ENCODE measurements around the gene CDH4. TPM values are rescaled to one million over a fixed set of nuclear protein-coding genes. Genes with fewer than 3 reads are reported as not detected.
"Not testable (repeated sequence)": the region's sequence is repeated elsewhere in the genome, so short reads cannot be mapped to it uniquely, and the experiment has no call there.

CDH4 gene
- total and polyA plus RNA-seq, 2 donors (not counting 3 experiments of a cell fraction or from before 2014, with no cell fraction given): 0.17 to 0.51 TPM

DNA sequence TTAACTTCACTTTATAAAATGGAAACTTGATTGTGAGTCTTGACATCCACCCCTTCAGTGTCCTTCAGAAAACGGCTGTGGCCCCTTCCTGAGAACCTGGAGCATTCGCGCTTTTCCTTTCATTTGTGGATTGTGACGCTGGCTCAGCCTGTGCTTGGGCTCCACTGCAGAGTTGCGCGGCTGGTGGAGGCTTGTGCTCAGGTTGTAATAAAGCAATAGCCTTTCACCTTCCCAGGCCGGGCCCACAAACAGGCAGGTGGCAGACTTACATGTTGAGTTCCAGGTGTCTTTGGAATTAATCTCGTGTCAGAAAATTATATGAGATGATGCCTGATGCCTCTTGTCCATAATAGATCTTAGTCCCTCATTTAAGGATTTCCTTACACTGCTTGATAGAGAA is 199.9 kb downstream of the CDH4 start:
- Histone ChIP-seq H3K4me1 (ENCODE audit: control insufficient read depth, extremely low read depth, insufficient read depth, low read length) (no peaks in the 10 kb centered on the region), H3K9me3 (replicated peaks; ENCODE audit: control insufficient read depth, insufficient read depth, low read length) (peaks cover 4% of the 10 kb centered on the region), H3K79me2 (ENCODE audit: control insufficient read depth, insufficient read depth, low read length) (no peaks in the 10 kb centered on the region), H3K27me3 (ENCODE audit: control insufficient read depth in 2 of 2, insufficient read depth in 2 of 2, low read length in 2 of 2) (no peaks in the 10 kb centered on the region), H3K4me3 (replicated peaks in 1 of 3; ENCODE audit: insufficient read depth in 1 of 3, low read depth in 1 of 3, low read length in 3 of 3) (no peak overlapping the region), H3K36me3 (ENCODE audit: control insufficient read depth in 2 of 2, extremely low read depth in 1 of 2, insufficient read depth in 2 of 2, low read length in 2 of 2) (no peaks in the 10 kb centered on the region), H3K4me2 (ENCODE audit: insufficient read depth, low read length) (no peak overlapping the region), H3K9me1 (replicated peaks; ENCODE audit: control insufficient read depth, extremely low read depth, insufficient read depth, low read length) (no peaks in the 10 kb centered on the region), H3K9ac (replicated peaks; ENCODE audit: extremely low read depth, insufficient read depth, low read length) (no peak overlapping the region), H2AFZ (ENCODE audit: low read depth, low read length) (no peak overlapping the region), H4K20me1 (replicated peaks; ENCODE audit: control insufficient read depth, extremely low read depth, insufficient read depth, low read length) (no peaks in the 10 kb centered on the region), H3K27ac (ENCODE audit: insufficient read depth, low read depth, low read length) (no peak overlapping the region)
- no peak for DNase-seq (ENCODE audit: low read depth, low spot score)
- intact Hi-C loops (cut with micrococcal nuclease): no loop called here
- no peak for TF ChIP-seq EZH2 (IDR thresholded peaks at IDR 0.05; ENCODE audit: borderline replicate concordance, low read depth, low read length, severe bottlenecking)
- TF ChIP-seq GATA2 (IDR thresholded peaks at IDR 0.05; ENCODE audit: insufficient read depth, insufficient read length, low read depth, low read length): no peak
- CTCF ChIA-PET: no interaction called here
- POLR2A ChIA-PET: no interaction called here
- dilution Hi-C loops (cut with MboI; ENCODE audit: extremely low pct_ligation_motif_present, low sequenced_read_pairs): no loop called here
- BruUV-seq (replicated peaks): no TSS peak
- no peak for FAIRE-seq

DNA sequence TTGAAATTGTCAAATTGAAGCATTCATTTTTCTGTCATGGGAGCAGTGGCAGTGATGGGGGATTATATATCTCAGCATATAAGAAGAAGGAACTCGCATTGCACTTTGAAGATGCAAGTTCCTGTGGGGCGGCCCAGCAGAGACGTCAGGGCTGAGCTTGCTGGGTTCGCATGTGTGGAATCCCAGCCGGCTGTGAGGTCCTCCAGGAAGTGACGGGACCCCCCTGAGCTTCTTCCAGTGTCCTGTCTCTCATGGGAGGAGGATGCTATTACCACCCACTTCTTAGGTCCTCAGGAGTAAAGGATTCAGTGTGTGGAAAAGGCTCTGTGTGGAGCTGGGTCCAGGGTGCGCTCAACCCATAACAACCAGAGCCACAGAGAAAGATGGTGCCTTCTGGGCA is 201.2 kb downstream of the CDH4 start:
- dilution Hi-C loops (cut with MboI; ENCODE audit: extremely low pct_ligation_motif_present, low sequenced_read_pairs): no loop called here
- CTCF ChIA-PET: no interaction called here

DNA sequence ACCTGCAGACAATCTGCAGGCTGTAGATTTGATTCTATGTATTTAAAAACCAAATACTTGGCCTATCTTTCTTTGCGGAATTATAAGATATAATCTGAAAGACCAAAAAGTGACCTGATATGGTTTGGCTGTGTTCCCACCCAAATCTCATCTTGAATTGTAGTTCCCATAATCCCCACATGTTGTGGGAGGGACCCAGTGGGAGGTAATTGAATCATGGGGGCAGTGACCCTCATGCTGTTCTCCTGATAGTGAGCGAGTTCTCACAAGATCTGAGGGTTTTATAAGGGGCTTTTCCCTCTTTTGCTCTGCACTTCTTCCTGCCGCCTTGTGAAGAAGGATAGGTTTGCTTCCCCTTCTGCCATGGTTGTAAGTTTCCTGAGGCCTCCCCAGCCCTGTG is 201.6 kb downstream of the CDH4 start:
- H3K79me2 ChIP-seq (ENCODE audit: control insufficient read depth, insufficient read depth, low read length); POLR2A ChIA-PET; H3K36me3 ChIP-seq (ENCODE audit: control insufficient read depth in 2 of 2, extremely low read depth in 1 of 2, insufficient read depth in 2 of 2, low read length in 2 of 2); BruUV-seq (replicated peaks); CTCF ChIA-PET; H3K9ac ChIP-seq (replicated peaks; ENCODE audit: extremely low read depth, insufficient read depth, low read length); H2AFZ ChIP-seq (ENCODE audit: low read depth, low read length); H3K9me1 ChIP-seq (replicated peaks; ENCODE audit: control insufficient read depth, extremely low read depth, insufficient read depth, low read length); DNase-seq (ENCODE audit: low read depth, low spot score); H3K4me1 ChIP-seq (ENCODE audit: control insufficient read depth, extremely low read depth, insufficient read depth, low read length); H3K27ac ChIP-seq (ENCODE audit: insufficient read depth, low read depth, low read length); H3K4me2 ChIP-seq (ENCODE audit: insufficient read depth, low read length); H3K4me3 ChIP-seq (replicated peaks in 1 of 3; ENCODE audit: insufficient read depth in 1 of 3, low read depth in 1 of 3, low read length in 3 of 3); intact Hi-C loops (cut with micrococcal nuclease); dilution Hi-C loops (cut with MboI; ENCODE audit: extremely low pct_ligation_motif_present, low sequenced_read_pairs); H3K27me3 ChIP-seq (ENCODE audit: control insufficient read depth in 2 of 2, insufficient read depth in 2 of 2, low read length in 2 of 2); H3K9me3 ChIP-seq (replicated peaks; ENCODE audit: control insufficient read depth, insufficient read depth, low read length); H4K20me1 ChIP-seq (replicated peaks; ENCODE audit: control insufficient read depth, extremely low read depth, insufficient read depth, low read length); FAIRE-seq: not testable (repeated sequence)

More for the DNA sequence above, 201.2 kb downstream of the CDH4 start:
- TF ChIP-seq FOS (IDR thresholded peaks at IDR 0.05; ENCODE audit: borderline replicate concordance, insufficient read depth, low read length): no peak
- no peak for TF ChIP-seq GATA2 (IDR thresholded peaks at IDR 0.05; ENCODE audit: insufficient read depth, insufficient read length, low read depth, low read length)
- no peak for TF ChIP-seq POLR2A (IDR thresholded peaks at IDR 0.05; ENCODE audit: low read depth, low read length)
- TF ChIP-seq, protein P1, sequence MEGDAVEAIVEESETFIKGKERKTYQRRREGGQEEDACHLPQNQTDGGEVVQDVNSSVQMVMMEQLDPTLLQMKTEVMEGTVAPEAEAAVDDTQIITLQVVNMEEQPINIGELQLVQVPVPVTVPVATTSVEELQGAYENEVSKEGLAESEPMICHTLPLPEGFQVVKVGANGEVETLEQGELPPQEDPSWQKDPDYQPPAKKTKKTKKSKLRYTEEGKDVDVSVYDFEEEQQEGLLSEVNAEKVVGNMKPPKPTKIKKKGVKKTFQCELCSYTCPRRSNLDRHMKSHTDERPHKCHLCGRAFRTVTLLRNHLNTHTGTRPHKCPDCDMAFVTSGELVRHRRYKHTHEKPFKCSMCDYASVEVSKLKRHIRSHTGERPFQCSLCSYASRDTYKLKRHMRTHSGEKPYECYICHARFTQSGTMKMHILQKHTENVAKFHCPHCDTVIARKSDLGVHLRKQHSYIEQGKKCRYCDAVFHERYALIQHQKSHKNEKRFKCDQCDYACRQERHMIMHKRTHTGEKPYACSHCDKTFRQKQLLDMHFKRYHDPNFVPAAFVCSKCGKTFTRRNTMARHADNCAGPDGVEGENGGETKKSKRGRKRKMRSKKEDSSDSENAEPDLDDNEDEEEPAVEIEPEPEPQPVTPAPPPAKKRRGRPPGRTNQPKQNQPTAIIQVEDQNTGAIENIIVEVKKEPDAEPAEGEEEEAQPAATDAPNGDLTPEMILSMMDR (IDR thresholded peaks at IDR 0.05; ENCODE audit: extremely low read depth in 1 of 2, insufficient read depth in 1 of 2, low read depth in 1 of 2, low read length in 2 of 2): no peak
- no peak for TF ChIP-seq POLR2AphosphoS5 (IDR thresholded peaks at IDR 0.05; ENCODE audit: insufficient read depth, low read depth, low read length)
- TF ChIP-seq MYC (IDR thresholded peaks at IDR 0.05; ENCODE audit: low read depth, low read length): no peak
- TF ChIP-seq, protein P2, sequence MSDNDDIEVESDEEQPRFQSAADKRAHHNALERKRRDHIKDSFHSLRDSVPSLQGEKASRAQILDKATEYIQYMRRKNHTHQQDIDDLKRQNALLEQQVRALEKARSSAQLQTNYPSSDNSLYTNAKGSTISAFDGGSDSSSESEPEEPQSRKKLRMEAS (IDR thresholded peaks at IDR 0.05; ENCODE audit: insufficient read depth, insufficient read length): no peak
- TF ChIP-seq EZH2 (IDR thresholded peaks at IDR 0.05; ENCODE audit: borderline replicate concordance, low read depth, low read length, severe bottlenecking): no peak
- H3K27ac ChIP-seq (ENCODE audit: insufficient read depth, low read depth, low read length): no peak overlapping the region
- peaks cover 7% of the 10 kb centered on the region for H3K9me3 ChIP-seq (replicated peaks; ENCODE audit: control insufficient read depth, insufficient read depth, low read length)
- H4K20me1 ChIP-seq (replicated peaks; ENCODE audit: control insufficient read depth, extremely low read depth, insufficient read depth, low read length): no peaks in the 10 kb centered on the region
- H3K4me3 ChIP-seq (replicated peaks in 1 of 3; ENCODE audit: insufficient read depth in 1 of 3, low read depth in 1 of 3, low read length in 3 of 3): no peak overlapping the region
- FAIRE-seq (no peak), DNase-seq (ENCODE audit: low read depth, low spot score) (no peak)
- no peaks in the 10 kb centered on the region for H3K36me3 ChIP-seq (ENCODE audit: control insufficient read depth in 2 of 2, extremely low read depth in 1 of 2, insufficient read depth in 2 of 2, low read length in 2 of 2)
- no peak overlapping the region for H2AFZ ChIP-seq (ENCODE audit: low read depth, low read length)
- POLR2A ChIA-PET: no interaction called here
- intact Hi-C loops (cut with micrococcal nuclease): no loop called here
- no peaks in the 10 kb centered on the region for H3K27me3 ChIP-seq (ENCODE audit: control insufficient read depth in 2 of 2, insufficient read depth in 2 of 2, low read length in 2 of 2)
- H3K4me2 ChIP-seq (ENCODE audit: insufficient read depth, low read length): no peak overlapping the region
- no peaks in the 10 kb centered on the region for H3K9me1 ChIP-seq (replicated peaks; ENCODE audit: control insufficient read depth, extremely low read depth, insufficient read depth, low read length)
- no peak overlapping the region for H3K9ac ChIP-seq (replicated peaks; ENCODE audit: extremely low read depth, insufficient read depth, low read length)
- no peaks in the 10 kb centered on the region for H3K4me1 ChIP-seq (ENCODE audit: control insufficient read depth, extremely low read depth, insufficient read depth, low read length)
- no TSS peak for BruUV-seq (replicated peaks)
- no peaks in the 10 kb centered on the region for H3K79me2 ChIP-seq (ENCODE audit: control insufficient read depth, insufficient read depth, low read length)

Data from endothelial cell of umbilical vein (primary cell).